HG02852 (cell line): ENCODE results near the gene TPBGL.

Experiments used
- ATAC-seq: cut with Tn5 transposase; IDR thresholded peaks from one replicate; pipeline ENCODE4 v1.9.1; 2021; ENCODE audit warnings: mild to moderate bottlenecking, moderate library complexity; ENCODE audit not compliant: unreplicated experiment

The TPBGL gene

DNA sequence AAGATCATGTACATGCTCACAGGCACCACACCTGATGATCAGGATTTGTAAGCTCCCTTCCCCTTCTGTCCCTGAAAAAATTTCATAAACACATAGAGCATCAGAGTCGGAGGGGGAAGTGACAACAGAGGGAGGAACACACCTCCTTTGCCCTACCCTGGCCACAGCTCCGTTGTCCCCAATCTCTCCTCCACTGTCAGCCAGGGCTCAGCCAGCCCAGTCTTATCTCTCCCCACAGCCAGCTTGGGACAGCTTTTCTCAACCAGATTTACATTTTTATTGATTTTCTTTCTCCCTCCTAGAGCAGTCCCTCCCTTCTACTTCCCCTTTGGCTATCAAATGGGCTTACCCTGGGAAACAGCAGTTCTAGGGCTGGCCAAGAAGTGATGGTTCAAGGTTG, 32.1 kb upstream of the TPBGL start:
- ATAC-seq: no peak

DNA sequence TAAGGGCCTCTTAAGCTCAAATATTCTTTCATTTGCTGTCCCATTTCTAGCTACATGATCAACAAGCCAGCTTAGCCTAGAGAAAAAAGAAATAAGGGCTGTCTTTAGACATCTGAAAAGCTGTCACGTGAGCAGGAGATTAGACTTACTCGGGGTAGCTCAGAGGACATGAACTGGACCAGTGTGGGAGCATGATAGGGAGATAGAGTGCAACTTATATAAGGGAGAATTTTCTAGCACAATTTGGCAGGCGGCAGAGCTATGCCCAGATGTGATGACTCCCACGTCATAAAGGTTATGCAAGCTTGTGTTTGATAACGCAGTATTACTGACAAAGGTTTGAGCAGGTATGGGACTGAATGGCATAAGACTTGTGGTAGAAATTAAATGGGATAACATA, 28.2 kb upstream of the TPBGL start:
- no peak for ATAC-seq

DNA sequence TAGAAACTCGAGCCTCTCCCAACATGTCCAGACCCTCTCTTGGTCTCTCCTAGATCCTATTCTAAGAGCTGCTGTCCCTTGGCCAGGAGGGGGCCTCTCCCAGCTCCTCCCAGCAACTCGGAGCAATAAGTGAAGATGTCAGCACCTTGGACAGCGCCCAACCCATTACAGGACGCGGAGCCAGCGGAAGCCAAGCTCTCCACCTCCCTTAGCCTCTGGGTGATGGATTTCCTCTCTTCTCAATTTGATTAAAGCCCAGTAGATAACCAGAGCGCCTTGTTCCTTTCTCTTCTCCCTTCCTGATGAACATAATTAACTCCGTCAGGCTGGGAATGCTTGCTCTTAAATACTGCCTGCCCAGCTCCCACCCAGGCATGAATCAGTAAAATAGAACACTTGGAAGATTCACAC, 26.2 kb upstream of the TPBGL start:
- ATAC-seq: no peak

DNA sequence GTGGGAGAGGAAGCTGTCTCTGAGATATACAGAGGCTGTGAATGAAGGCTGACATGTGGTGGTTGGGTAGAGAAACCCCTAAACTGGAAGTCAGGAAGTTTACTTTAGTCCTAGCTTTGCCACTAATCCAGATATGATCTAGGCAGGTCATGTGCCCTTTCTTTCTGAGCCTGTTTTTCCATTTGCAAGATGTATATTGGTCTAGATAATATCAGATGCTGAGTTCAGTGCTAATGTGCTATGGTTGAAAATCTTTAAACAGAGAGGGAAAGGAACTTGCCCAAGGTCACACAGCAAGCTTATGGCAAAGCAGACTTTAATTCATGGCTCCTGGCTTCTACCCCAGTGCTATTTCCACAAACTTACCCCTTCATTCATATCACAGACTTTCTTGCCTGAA, 25.7 kb upstream of the TPBGL start:
- ATAC-seq: no peak

DNA sequence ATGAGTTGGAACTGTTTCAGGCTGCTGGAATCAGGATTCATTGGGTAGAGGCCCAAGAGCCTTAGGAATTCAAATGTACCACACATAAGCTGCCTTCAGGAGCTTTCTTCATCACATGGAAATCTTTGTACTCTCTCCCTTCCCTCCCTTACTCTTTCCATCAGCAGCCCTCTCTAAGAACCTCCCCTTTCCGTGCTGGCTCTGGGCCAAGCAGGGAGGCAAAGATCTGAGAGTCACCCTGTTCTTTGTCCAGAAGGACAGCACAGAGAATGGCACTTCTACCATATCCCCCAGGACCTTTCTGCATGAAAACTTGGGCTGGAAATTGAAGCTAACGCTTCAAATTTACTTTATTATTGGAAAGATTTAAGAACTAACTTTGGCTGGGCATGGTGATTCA, 20.7 kb upstream of the TPBGL start:
- no peak for ATAC-seq

DNA sequence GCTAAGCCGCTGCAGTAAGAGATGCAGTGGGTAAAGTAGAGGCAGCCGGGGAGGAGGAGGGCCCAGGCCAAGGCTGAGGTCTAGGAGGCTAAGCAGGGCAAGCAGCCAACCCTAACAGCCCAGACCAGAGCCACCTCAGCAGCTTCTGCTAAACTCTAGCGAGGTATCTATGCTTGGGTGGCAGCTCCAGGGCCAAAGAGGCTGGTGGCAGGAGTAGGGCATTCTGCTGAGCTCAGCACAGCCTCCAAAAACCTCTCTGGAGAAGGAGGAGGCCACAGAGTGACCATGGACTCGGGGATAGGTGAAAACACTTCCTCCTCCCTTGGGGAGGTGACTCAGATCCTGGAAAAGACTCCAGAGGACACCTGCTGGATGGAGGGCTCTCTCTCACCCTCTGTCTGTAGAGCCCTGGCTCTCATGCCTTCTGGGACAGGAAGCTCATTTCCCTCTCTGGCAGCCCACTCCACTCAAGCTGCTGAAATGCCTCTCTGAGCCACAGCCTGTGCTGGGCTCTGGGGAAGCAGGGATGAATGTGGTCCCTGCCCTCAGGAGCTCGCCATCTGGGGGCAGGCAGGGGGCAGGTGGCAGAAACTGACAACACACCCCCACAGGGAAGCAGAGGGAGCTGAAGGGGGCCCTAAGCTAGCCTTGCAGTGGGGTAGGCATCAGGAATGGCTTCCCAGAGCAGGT, 16.5 kb upstream of the TPBGL start:
- no peak for ATAC-seq

DNA sequence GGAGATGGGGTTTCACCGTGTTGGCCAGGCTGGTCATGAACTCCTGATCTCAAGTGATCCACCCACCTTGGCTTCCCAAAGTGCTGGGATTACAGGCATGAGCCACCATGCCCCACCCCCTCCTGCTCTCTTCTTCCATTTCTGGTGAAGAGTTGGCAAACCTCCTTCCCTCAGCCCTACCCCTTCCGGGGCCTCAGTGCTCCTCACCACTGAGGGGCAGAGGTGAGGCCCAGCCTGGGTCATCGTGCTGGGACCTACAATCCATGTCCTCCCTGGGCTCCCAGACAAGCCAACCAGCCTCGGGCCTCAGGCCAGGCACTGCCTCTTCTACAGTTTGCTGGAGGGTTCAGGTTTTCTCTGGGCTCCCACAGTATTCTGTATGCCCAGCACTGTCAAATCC, 14.8 kb upstream of the TPBGL start:
- ATAC-seq: no peak

DNA sequence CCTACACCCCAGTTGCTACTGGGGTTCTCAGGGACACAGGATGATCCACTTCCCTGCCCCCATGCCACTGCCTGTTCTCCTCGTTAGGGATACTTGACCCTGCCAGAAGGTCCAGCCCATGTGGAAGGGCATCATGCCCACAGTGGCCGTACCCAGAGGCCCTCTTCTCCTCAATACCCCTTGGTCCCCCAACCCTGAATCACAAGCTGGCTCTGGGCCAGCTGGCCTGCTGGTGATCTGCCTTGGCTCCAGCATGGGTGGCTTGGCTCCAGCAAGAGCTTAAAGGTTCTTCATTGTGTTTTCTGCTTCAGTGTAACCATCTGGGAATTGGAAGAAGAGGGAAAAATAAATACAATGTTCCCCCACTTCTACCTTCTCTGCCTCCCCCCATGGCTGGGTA, 11.1 kb upstream of the TPBGL start:
- no peak for ATAC-seq

DNA sequence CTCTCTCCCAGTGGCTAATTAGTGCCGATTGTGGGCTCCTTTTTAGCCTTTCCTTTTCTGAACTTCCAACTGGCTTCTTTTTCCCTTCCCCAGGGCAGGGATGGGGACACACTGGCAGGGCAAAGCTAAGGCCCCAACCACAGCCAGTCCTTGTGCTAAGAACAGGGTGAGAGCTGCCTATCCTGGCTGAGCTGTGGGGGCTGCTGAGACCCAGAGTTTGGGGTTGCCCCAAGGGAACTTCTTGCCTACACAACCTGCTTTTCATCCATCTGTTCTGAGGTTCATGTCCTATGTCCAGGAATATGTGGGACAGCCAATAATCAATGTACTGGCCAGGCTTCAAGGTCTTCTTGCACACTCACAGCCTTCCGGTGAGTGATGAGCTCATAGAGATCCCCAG, 10.0 kb upstream of the TPBGL start:
- no peak for ATAC-seq

DNA sequence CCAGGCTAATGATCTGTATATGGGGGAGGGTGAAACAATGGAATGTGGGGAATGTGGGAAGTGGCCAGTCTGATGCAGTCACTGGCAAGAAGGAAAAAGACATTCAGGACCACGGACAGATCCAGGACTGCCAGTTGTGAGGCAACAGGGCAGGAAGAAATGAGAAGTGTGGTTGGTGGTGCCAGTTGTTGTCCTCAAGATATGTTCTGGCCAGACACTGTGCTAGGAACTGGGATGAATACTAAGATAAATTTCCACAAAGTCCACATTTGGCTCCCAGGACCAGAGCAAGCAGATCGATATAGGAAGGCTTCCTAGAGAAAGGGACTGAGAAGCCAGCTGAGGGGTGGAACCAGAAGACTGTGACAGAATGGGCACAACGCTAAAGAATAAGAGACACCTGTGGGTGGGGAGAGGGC, 6.8 kb upstream of the TPBGL start:
- no peak for ATAC-seq

DNA sequence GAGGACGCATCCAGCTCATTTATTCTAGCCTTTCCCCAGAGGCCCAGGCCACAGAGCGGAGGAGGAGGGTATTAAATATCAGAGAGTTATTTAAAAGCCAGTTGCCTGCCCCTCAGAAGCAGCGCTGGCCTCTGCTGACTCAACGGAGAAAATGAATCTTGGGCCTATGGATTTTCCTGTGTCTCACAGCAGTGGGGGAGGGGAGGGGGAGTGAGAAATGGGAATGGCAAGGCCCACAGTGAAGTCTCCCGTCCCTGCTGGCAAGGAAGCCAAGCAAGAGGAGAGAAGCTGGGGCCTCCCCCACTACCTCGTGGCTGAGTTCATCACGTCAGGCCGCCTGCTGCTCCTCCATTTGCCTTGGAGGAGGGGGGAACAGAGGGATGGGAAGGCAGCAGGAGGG, 4.5 kb upstream of the TPBGL start:
- no peak for ATAC-seq

DNA sequence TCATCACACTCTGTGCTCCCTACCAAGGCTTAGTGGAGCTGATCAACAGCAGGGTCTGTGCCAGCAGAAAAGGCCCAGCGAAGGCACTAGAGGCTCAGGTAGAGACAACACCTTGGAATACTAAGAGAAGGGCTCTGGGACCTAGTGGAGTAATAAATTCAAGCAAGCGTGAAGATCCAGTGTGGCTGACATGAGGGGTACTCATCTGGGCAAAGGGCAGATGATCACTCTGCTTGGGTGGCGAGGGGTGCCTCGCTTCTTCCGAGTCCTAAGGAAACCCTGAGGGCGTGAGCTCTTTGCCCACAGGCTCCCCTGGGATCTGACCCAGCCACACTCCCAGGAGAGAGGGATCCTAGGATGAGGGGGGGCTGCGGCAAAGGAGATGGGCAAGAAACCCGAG, 3.5 kb upstream of the TPBGL start:
- ATAC-seq: no peak

DNA sequence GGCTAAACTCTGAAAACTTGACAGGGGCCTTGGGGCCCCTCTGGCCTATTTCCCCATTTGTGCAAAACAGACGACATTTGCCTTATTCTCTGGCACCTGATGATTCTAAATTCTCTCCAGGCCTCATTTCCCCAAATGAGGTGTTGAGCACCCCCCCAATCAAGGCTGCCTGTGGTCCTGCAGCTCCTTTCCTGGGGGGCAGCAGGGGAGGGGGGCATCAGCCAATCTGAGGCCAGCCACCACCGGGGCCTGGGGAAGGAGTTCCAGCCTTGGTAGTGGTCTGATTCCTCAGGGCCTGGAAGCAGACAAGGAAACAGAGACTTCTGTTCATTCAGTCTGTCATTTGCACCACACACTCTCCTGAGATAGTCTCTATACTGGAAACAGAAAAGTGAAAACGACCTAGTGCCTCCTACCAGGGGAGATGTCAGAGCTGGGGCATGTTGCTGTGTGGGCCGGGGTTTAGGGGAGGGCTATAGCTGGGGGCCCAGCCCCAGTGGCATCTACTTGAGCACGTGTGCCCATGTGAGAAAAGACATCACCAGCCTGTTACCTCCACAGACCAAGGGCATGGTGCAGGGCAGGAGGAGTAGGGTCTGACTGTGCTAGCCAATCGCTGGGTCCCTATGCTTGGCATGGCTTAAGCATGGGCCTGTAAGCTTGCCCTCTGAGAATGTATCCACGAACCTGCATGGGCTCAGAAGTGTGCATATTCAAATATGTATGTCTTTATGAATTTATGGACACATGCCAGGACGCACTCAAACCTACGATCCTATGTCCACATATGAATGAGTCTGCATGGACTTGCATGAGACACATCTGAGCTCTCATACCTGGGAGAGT, 1.8 kb upstream of the TPBGL start:
- no peak for ATAC-seq

DNA sequence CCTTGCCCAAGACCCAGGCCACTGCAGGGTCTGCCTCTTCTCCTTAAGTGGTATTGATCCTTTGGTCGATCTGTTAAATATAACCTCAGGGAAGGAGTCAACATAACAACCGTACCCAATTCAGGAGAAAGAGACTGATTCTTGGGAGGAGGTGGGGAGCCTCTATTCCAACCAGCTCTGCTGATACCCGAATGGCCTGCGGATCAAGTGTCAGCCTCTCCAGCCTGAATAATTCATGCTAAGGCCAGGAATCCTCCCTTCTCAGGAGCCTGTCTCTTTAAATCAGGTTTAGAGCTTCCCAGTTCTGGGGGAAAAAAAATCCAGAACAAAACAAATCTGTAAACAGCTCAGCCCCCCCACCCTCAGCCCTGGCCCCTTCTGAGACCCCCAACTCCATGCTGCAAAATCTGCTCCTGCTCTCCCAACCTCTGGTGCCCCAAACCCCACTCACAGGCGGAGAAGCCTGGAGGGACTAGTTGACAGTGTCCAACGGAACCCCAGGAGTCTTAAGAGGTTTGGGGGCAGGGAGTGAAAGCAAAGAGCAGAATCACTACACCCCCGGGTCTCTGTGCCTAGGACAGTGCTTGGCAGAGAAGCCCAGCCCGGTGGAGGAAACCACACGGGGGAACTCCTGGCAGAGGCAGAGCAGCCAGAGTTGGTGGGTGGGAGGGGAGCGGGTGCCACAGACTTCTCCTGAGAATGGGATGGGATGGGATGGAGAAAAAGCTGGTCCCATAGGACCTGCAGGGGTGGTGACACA, 863 bp upstream of the TPBGL start:
- ATAC-seq: no peak

DNA sequence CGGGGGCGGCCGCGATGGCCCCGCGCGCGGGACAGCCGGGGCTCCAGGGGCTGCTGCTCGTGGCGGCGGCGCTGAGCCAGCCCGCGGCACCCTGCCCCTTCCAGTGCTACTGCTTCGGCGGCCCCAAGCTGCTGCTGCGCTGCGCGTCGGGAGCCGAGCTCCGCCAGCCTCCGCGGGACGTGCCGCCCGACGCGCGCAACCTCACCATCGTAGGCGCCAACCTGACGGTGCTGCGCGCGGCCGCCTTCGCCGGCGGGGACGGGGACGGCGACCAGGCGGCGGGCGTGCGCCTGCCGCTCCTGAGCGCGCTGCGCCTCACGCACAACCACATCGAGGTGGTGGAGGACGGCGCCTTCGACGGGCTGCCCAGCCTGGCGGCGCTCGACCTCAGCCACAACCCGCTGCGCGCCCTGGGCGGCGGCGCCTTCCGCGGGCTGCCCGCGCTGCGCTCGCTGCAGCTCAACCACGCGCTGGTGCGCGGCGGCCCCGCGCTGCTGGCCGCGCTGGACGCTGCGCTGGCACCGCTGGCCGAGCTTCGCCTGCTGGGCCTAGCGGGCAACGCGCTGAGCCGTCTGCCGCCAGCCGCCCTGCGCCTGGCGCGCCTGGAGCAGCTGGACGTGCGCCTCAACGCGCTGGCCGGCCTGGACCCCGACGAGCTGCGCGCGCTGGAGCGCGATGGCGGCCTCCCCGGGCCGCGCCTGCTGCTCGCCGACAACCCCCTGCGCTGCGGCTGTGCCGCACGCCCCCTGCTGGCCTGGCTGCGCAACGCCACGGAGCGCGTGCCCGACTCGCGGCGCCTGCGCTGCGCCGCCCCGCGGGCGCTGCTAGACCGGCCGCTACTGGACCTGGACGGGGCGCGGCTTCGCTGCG, 697 bp downstream of the TPBGL start:
- peak; percentile 86 for ATAC-seq

DNA sequence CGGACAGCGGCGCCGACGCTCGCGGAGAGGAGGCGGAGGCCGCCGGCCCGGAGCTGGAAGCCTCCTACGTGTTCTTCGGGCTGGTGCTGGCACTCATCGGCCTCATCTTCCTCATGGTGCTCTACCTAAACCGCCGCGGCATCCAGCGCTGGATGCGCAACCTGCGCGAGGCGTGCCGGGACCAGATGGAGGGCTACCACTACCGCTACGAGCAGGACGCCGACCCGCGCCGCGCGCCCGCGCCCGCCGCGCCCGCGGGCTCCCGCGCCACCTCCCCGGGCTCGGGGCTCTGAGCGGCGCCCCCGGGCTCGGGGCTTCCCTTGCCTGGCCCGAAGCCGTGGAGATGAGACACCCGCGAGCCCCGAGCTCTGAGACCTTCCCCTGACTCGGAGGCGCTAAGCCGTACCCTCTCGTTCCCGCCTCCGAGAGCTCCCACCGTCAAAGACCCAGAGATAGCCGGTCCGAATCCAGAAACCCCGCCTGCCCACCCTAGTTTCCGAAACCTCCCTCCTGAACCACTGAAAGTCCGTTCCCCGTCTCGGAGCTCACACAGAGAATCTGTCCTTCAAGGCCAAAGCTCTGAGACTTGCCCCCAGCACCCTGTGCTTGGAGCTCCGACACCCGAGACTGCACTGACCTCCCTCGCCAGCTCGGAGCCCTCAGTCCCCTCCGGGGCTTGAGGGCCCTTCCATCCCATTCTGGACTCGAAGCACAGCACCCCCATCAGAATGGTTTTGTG, 1.5 kb downstream of the TPBGL start:
- ATAC-seq: peak; percentile 27

DNA sequence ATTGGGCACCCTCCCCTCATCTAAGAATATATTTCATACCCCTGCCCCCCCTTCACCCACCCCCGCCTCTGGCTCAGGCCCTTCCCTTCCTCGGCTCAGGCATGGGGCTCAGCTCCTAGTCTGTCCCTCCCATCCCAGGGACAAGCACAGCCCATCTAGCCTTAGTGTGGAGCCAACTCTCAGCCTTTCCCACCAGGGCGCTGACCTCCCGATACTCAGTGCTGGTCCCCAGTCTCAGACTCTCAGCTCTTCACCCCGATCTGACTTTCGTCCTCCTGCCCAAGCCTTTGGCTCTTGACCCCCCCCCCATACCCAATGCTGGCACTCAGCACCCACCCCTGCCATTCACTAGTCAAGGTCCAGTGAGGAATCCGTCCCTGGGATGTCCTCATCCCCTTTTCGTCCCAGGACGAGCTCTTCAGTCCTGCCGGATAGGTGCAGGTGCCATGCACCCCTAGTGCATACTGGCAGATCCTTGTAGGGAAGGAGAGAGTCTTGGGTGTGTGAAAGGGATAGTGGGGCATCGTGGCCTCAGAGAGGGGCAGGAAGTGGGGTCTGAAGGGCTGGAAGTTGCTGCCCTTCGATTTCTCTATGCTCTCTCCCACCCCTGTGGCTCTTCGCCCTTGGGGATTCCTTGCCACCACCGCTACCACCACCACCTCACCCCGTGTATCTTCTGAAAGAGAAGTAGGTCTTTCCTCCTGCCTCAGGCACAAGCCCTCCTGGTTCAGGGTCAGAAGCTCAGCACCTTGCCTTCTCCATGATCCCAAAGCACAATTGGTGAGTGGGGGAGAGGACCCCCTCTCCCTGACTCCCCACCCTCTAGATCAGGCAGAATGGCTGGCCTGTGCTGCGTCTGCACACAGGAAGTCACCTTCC, 2.4 kb downstream of the TPBGL start:
- ATAC-seq: no peak

DNA sequence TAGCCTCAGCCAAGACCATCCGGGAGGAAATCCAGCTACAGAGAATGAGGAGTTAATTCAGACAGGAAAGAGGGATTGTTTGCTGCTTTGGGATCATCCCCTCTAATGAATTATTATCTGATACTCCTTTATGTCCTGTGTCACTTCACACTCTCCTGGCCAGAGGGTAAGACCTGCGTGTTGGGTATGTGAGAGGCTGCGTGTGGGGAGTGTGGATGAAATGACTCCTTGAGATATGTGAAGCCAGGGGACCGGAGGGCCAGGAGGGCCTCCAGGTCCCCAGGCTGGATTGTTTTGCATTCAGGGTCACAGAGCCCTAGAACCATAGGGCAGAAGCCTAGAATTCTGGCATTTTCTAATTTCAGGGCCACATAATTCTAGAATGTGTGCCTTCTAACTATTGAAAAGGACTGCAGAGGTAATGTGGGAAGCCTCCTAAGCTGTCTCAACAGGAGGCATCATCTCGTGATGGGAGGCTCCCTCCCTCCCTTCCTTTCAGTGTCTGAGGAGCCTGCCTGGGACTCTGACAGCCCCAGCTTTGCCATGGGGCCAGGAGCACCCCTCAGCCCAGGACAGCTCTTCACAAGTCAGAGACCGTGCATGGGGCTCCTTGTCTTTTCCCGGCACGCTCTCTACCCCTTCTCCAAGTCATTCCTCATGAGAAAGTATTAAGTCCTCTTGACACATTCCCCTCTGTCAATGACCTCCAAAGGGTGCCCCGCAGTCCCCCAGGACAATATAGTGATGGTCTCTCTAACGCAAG, 3.7 kb downstream of the TPBGL start:
- ATAC-seq: no peak
